Esophagus squamous epithelium (tissue), 5 donors: ENCODE results near the gene SFXN5. TPM values are rescaled to one million over a fixed set of nuclear protein-coding genes. Genes with fewer than 3 reads are reported as not detected.

Source experiments
- DNase-seq: peaks from one replicate; lab custom pipeline; 2025; lab: John Stamatoyannopoulos, UW
- H3K27ac ChIP-seq, 4 donors: fragments of 200-600 bp; sonication (generic); one replicate each; pipeline ENCODE4 v1.5.1; 2016 to 2019; ENCODE audit warnings: mild to moderate bottlenecking in 1 of 4
- H3K27me3 ChIP-seq, 4 donors: fragments of 200-600 bp; sonication (generic); 1 replicate in 3 of 4; 2 replicates in 1 of 4; pipeline versions ENCODE4 v1.5.1 to v1.6.0; 2017 to 2021; ENCODE audit warnings: antibody characterized with exemption in 1 of 4
- H3K36me3 ChIP-seq, 3 donors: fragments of 200-600 bp; sonication (generic); one replicate each; pipeline ENCODE4 v1.5.1; 2016 to 2019
- H3K4me1 ChIP-seq, 3 donors: fragments of 200-600 bp; sonication (generic); one replicate each; pipeline ENCODE4 v1.5.1; 2017 to 2019
- H3K4me3 ChIP-seq, 4 donors: fragments of 200-600 bp; sonication (generic); 1 replicate in 3 of 4; 2 replicates in 1 of 4; pipeline ENCODE4 v1.5.1; 2016 to 2019; ENCODE audit warnings: mild to moderate bottlenecking in 2 of 4, moderate library complexity in 1 of 4
- H3K9me3 ChIP-seq, 3 donors: fragments of 200-600 bp; sonication (generic); one replicate each; pipeline ENCODE4 v1.5.1; 2016 to 2019
- POLR2A ChIP-seq, 4 donors: fragments of 450-650 bp; IDR thresholded peaks; one replicate each; pipeline ENCODE4 v1.6.1; 2017; ENCODE audit warnings: antibody characterized with exemption in 4 of 4, mild to moderate bottlenecking in 4 of 4, moderate library complexity in 3 of 4
- WGBS, 2 donors: methylation state at CpG; one replicate each; pipeline ENCODE4 v1.1.5; 2018; 5-methylcytosine and 5-hydroxymethylcytosine counted together
- intact Hi-C: fragments of 100-400 bp; cut with DNase I; formaldehyde crosslinking; loops from one replicate; pipeline ENCODE4 v1.15.0; 2022
- total RNA-seq, 4 donors: library from RNA; depleted of rRNA; stranded (reverse); fragments of >200 nt; gene quantifications; one replicate each; pipeline ENCODE4 v1.1.0, GENCODE V29; 2016
- TF ChIP-seq, protein P1 (sequence below), 6 experiments: fragments of 450-650 bp in 4 of 6; fragments of 200-600 bp in 2 of 6; sonication (generic) in 2 of 6; IDR thresholded peaks; one replicate each; pipeline ENCODE4 v1.5.1; 2016 to 2019; ENCODE audit warnings: antibody characterized with exemption in 6 of 6, mild to moderate bottlenecking in 4 of 6, moderate library complexity in 4 of 6
- donor health status: DM: yes; HTN: yes; CAD: no.

Gene SFXN5
- total RNA-seq, 4 donors from 2014 or later = 4.2 to 16.4 (median 12.7) TPM

DNA sequence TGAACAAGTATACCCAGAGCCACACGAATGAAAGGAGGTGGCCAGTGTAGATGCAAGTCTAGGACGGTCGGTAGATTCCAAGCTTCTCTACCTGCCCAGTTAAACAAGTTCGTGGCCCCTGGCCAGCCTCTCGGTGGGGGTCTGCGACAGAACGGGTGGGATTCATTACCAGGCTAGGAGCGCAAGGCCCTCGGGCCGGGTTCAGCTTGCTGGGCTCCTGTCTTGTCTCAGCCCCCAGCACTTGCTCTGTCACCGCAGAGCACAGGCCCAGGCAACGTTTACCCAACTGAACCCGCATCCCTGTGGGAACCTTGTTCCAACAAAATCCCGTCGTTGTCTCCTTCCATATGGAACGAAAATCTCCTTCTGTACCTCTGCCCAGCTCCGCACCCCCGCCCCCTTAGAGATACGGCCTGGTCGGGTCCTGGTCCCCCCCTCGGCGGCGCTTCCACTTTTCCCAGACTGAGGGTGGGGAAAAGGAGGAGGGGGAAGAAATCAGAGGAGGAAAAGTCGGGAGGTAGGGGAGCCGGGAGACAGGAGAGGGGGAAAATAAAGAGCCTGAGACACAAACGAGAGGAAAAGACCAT, 156.1 kb downstream of the SFXN5 start:
- Histone ChIP-seq H3K4me3 (peak overlapping the region; percentile 24 to 63 (median 48)), H3K36me3 (no peaks in the 10 kb centered on the region), H3K27ac (no peak overlapping the region), H3K4me1 (peaks cover 37 to 53% (median 38%) of the 10 kb centered on the region in 3 donors), H3K27me3 (peaks cover 53 to 100% (median 70%) of the 10 kb centered on the region in 4 donors), H3K9me3 (no peaks in the 10 kb centered on the region)
- no peak for TF ChIP-seq POLR2A (IDR thresholded peaks at IDR 0.05)
- TF ChIP-seq, protein P1, sequence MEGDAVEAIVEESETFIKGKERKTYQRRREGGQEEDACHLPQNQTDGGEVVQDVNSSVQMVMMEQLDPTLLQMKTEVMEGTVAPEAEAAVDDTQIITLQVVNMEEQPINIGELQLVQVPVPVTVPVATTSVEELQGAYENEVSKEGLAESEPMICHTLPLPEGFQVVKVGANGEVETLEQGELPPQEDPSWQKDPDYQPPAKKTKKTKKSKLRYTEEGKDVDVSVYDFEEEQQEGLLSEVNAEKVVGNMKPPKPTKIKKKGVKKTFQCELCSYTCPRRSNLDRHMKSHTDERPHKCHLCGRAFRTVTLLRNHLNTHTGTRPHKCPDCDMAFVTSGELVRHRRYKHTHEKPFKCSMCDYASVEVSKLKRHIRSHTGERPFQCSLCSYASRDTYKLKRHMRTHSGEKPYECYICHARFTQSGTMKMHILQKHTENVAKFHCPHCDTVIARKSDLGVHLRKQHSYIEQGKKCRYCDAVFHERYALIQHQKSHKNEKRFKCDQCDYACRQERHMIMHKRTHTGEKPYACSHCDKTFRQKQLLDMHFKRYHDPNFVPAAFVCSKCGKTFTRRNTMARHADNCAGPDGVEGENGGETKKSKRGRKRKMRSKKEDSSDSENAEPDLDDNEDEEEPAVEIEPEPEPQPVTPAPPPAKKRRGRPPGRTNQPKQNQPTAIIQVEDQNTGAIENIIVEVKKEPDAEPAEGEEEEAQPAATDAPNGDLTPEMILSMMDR (IDR thresholded peaks at IDR 0.05) = no peak
- no peak for DNase-seq
- WGBS, 2 donors = 5 to 7% methylated on average over 12 to 24 of the region's 26 CpGs
- intact Hi-C loops = no loop called here

DNA sequence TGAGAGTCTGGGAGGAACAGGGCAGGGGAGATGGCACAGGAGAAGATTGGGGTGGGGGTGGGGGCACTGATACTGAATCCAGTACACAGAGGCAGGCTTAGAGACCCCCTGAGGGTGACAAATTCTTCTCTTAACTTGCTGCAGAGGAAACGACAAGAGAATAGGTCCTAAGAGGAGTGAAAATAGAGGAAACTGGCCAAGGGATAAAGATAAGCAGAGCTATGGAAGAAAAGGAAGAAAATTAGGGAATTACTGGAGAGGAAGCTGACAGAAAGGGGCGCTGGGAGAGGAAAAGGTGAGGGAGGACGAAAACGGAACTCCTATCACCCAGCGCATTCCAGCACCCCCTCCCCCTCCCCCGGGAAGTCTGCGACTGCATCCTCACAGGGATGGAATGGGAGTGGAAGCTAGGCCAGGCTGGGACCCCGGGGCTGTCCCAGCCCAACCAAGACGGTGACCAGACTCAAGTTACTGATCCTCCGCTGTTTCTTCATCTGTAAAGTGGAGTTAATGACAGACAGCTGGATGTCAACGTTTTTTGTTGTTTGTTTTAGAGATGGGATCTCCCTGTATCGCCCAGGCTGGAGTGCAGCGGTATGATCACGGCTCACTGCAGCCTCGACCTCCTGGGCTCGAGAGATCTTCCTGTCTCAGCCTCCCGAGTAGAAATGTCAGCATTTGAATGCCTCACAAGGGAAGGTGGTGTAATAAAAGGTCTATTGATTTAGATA, 156.8 kb downstream of the SFXN5 start:
- H3K27ac ChIP-seq = no peak overlapping the region
- no peak overlapping the region for H3K4me3 ChIP-seq
- DNase-seq = no peak
- intact Hi-C loops = no loop called here
- H3K9me3 ChIP-seq = no peaks in the 10 kb centered on the region
- H3K36me3 ChIP-seq = no peaks in the 10 kb centered on the region
- 9 to 11% methylated on average over 14 to 16 of the region's 17 CpGs for WGBS, 2 donors
- H3K4me1 ChIP-seq = peaks cover 32 to 46% (median 32%) of the 10 kb centered on the region in 3 donors
- TF ChIP-seq, protein P1 (IDR thresholded peaks at IDR 0.05) = no peak
- TF ChIP-seq POLR2A (IDR thresholded peaks at IDR 0.05) = no peak
- H3K27me3 ChIP-seq = peaks cover 46 to 100% (median 69%) of the 10 kb centered on the region in 4 donors

DNA sequence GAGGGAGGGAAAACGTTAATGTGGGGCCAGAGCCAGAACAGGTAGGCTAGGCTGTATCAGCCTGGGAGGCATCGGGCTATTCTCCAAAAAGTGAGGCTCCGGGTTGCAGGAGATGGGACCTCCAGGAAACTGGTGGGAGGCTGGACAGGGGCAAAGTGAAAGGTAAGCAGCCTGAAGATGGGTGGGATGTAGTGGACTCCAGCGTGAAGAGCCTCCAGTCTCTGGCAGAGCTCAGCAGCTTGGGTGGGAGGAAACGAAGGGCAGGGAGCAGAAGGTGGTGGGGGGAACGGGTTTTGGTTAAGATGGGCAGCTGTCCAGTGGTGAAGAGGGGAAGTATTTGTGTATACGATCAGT, 157.3 kb downstream of the SFXN5 start:
- Histone ChIP-seq H3K36me3 (no peaks in the 10 kb centered on the region), H3K4me1 (peaks cover 32 to 44% (median 32%) of the 10 kb centered on the region in 3 donors), H3K27me3 (peaks cover 42 to 100% (median 66%) of the 10 kb centered on the region in 4 donors), H3K9me3 (no peaks in the 10 kb centered on the region), H3K27ac (no peak overlapping the region), H3K4me3 (no peak overlapping the region)
- intact Hi-C loops = no loop called here
- no peak for DNase-seq
- WGBS, 2 donors = 6 to 8% methylated on average over 7 of the region's 7 CpGs
- TF ChIP-seq, protein P1 (IDR thresholded peaks at IDR 0.05) = no peak

DNA sequence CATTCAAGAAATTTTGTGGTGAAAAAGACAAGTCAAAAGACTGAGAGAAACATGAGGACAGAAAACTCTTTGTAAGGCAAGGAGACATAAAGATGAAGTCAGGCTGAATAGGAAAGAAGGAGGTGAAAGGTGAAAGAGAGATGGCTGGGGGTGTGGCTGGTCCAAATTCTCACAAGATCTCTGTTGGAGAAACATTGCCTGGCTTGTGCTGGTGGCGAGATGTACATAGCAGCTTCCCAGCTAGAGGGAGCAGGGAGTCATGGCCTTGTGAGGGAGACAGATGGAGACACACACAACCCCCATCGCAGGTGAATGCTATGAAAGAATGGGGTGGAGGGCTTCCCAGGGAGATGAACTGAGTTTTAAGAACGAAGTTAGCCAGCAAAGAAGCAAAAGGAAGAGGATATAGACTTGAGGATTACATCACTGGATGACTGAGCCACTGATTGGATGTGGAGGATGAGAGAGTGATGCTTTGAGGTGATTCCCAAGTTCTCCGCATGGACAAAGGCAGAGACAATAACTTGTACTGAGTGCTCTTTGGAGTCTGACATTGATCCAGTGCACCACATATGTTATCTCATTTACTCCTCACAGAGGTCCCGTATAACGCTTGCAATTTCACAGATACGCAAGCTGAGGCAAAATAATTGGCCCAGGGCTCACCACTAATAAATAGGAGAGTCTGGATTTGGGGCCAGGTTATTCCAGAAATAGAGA, 157.9 kb downstream of the SFXN5 start:
- no peak for TF ChIP-seq POLR2A (IDR thresholded peaks at IDR 0.05)
- TF ChIP-seq, protein P1 (IDR thresholded peaks at IDR 0.05) = no peak
- Histone ChIP-seq H3K27me3 (peaks cover 37 to 100% (median 63%) of the 10 kb centered on the region in 4 donors), H3K4me1 (peaks cover 30 to 41% (median 30%) of the 10 kb centered on the region in 3 donors), H3K27ac (no peak overlapping the region), H3K36me3 (no peaks in the 10 kb centered on the region), H3K9me3 (no peaks in the 10 kb centered on the region), H3K4me3 (no peak overlapping the region)
- DNase-seq = no peak
- intact Hi-C loops = no loop called here
- WGBS, 2 donors = 20 to 30% methylated on average over 7 of the region's 7 CpGs

DNA sequence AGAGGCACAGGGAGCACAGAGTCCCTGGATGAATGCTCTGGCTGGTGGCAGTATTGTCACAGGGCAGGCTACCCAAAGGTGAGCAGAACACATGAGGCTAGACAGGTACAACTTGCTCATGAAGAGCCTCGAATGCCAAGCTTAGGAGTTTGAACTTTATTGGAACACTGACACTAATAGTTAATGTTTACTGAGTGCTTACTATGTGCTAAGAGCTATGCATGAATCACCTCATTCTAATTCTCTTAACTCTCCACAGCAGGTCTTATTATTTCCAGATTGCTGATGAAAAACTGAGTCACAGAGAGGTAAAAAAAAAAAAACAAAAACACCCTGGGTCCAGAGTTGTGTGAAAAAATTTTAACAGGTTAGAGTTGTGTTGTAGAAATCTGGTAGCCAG, 160.3 kb downstream of the SFXN5 start:
- TF ChIP-seq, protein P1 (IDR thresholded peaks at IDR 0.05) = no peak
- no peak for TF ChIP-seq POLR2A (IDR thresholded peaks at IDR 0.05)
- DNase-seq = no peak
- Histone ChIP-seq H3K4me1 (peaks cover 9 to 17% (median 12%) of the 10 kb centered on the region in 3 donors), H3K27ac (no peak overlapping the region), H3K9me3 (no peaks in the 10 kb centered on the region), H3K36me3 (no peaks in the 10 kb centered on the region), H3K27me3 (peaks cover 20 to 100% (median 48%) of the 10 kb centered on the region in 4 donors), H3K4me3 (no peak overlapping the region)
- intact Hi-C loops = no loop called here
- 27 to 29% methylated on average over 1 of the region's 1 CpG for WGBS, 2 donors
